Mesenchymal stem cell (in vitro differentiated cells and primary cell): ENCODE data around the gene NID1.
A peak's percentile ranks its signal among the peaks of the same experiment; 100 is the strongest.

Experiments used
- DNase-seq: peaks from one replicate; pipeline ENCODE4 v3.0.0-alpha.2; 2013
- H2AFZ ChIP-seq: one replicate; pipeline ENCODE4 v1.6.1; 2013; ENCODE audit warnings: low read depth, mild to moderate bottlenecking, control low read depth, inconsistent platforms, low read length, moderate library complexity
- H2AK5ac ChIP-seq: 2 replicates; pipeline ENCODE4 v1.6.1; 2013; ENCODE audit warnings: low read length, moderate library complexity, mild to moderate bottlenecking, inconsistent platforms; ENCODE audit not compliant: severe bottlenecking
- H2BK120ac ChIP-seq: one replicate; pipeline ENCODE4 v1.6.1; 2013; ENCODE audit warnings: low read depth, mild to moderate bottlenecking, inconsistent platforms, low read length, moderate library complexity
- H2BK12ac ChIP-seq, 2 experiments: one replicate each; pipeline ENCODE4 v1.6.1; 2013; ENCODE audit warnings: inconsistent platforms in 2 of 2, low read length in 2 of 2, mild to moderate bottlenecking in 2 of 2, moderate library complexity in 2 of 2, control low read depth in 1 of 2
- H2BK15ac ChIP-seq: one replicate; pipeline ENCODE4 v1.6.1; 2013; ENCODE audit warnings: mild to moderate bottlenecking, low read depth, inconsistent platforms; ENCODE audit not compliant: poor library complexity, severe bottlenecking
- H2BK5ac ChIP-seq: 2 replicates; pipeline ENCODE4 v1.6.1; 2013; ENCODE audit warnings: low read depth, mild to moderate bottlenecking, low read length, control low read depth, inconsistent platforms; ENCODE audit not compliant: poor library complexity, severe bottlenecking
- H3K14ac ChIP-seq, 2 experiments: one replicate each; pipeline ENCODE4 v1.6.1; 2013; ENCODE audit warnings: inconsistent platforms in 2 of 2, low read length in 2 of 2, control low read depth in 1 of 2, mild to moderate bottlenecking in 1 of 2, moderate library complexity in 1 of 2
- H3K18ac ChIP-seq, 2 experiments: one replicate each; pipeline ENCODE4 v1.6.1; 2013; ENCODE audit warnings: inconsistent platforms in 2 of 2, low read length in 2 of 2, control low read depth in 1 of 2, low read depth in 1 of 2, mild to moderate bottlenecking in 1 of 2
- H3K23ac ChIP-seq, 2 experiments: one replicate each; pipeline ENCODE4 v1.6.1; 2013; ENCODE audit warnings: inconsistent platforms in 2 of 2, low read length in 2 of 2, mild to moderate bottlenecking in 2 of 2, moderate library complexity in 2 of 2, control low read depth in 1 of 2
- H3K27ac ChIP-seq: 2 replicates; pipeline ENCODE4 v1.5.1; 2013; ENCODE audit warnings: mild to moderate bottlenecking, moderate library complexity, low read length, control low read depth, inconsistent platforms; ENCODE audit not compliant: poor library complexity, severe bottlenecking
- H3K27me3 ChIP-seq, 2 experiments: 2 replicates each; pipeline versions ENCODE4 v1.6.1 to v1.7.0; 2013; ENCODE audit warnings: low read length in 2 of 2, mild to moderate bottlenecking in 2 of 2, moderate library complexity in 2 of 2, control low read depth in 1 of 2, inconsistent platforms in 1 of 2; ENCODE audit not compliant: control insufficient read depth in 1 of 2, insufficient read depth in 1 of 2
- H3K36me3 ChIP-seq, 2 experiments: 2 replicates each; pipeline versions ENCODE4 v1.6.1 to v1.7.0; 2013; ENCODE audit warnings: low read length in 2 of 2, control low read depth in 1 of 2, inconsistent platforms in 1 of 2, low read depth in 1 of 2, mild to moderate bottlenecking in 1 of 2; ENCODE audit not compliant: insufficient read depth in 2 of 2, control insufficient read depth in 1 of 2
- H3K4ac ChIP-seq, 2 experiments: one replicate each; pipeline ENCODE4 v1.6.1; 2013; ENCODE audit warnings: inconsistent platforms in 2 of 2, low read length in 2 of 2, mild to moderate bottlenecking in 2 of 2, moderate library complexity in 2 of 2, control low read depth in 1 of 2, low read depth in 1 of 2
- H3K4me1 ChIP-seq: 2 replicates; pipeline ENCODE4 v1.6.1; 2013; ENCODE audit warnings: low read depth, low read length, control low read depth; ENCODE audit not compliant: control insufficient read depth, insufficient read depth
- H3K4me2 ChIP-seq: 2 replicates; pipeline ENCODE4 v1.6.1; 2013; ENCODE audit warnings: low read length, mild to moderate bottlenecking, inconsistent platforms; ENCODE audit not compliant: poor library complexity, severe bottlenecking
- H3K4me3 ChIP-seq, 2 experiments: 2 replicates each; pipeline versions ENCODE4 v1.5.1 to v1.7.0; 2013; ENCODE audit warnings: low read length in 2 of 2, mild to moderate bottlenecking in 2 of 2, control low read depth in 1 of 2, low read depth in 1 of 2; ENCODE audit not compliant: insufficient read depth in 1 of 2
- H3K79me1 ChIP-seq: replicated peaks from 2 replicates; pipeline ENCODE4 v1.6.1; 2013; ENCODE audit warnings: mild to moderate bottlenecking, control low read depth, low read length, inconsistent platforms; ENCODE audit not compliant: poor library complexity, severe bottlenecking
- H3K9ac ChIP-seq: 2 replicates; pipeline ENCODE4 v1.7.0; 2013; ENCODE audit warnings: mild to moderate bottlenecking, low read length, moderate library complexity
- H3K9me3 ChIP-seq: 2 replicates; pipeline ENCODE4 v1.7.0; 2013; ENCODE audit warnings: mild to moderate bottlenecking, low read length; ENCODE audit not compliant: control insufficient read depth
- H4K8ac ChIP-seq: one replicate; pipeline ENCODE4 v1.6.1; 2013; ENCODE audit warnings: inconsistent platforms, mild to moderate bottlenecking, low read length, moderate library complexity
- H4K91ac ChIP-seq: one replicate; pipeline ENCODE4 v1.6.1; 2013; ENCODE audit warnings: mild to moderate bottlenecking, low read length, inconsistent platforms
- WGBS: methylation state at CpG from one replicate; pipeline ENCODE4 v1.1.7; 2013; ENCODE audit warnings: mixed read lengths; 5-methylcytosine and 5-hydroxymethylcytosine counted together

NID1 gene

DNA sequence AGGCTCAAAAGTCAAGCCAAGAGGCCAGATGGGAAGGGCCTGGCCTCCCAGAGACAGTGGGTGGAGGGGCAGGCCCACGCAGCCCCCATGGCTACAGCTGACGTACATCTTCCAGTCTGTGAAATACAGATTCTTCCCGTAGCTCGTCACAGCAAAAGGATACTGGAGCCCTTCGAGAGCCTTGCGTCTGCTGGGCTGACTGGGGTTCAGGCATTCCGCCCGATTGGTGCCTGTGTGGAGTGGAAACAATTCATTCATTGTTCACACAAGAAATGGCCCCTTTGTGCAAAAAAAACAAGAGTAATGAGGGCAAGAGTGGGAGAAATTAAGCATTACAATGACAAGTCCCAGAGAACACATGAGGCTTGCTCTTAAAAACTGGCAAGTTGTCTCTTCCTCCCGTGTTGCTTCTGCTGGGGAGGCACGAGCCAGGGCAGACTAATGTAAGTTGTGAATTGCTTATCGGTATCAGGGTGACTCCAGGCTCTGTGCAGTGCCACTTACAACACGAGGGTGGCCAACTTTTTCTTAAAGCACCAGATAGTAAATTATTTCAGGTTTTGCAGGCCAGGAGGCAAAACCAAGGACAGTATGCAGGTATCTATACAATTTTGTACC is 85.1 kb downstream of the NID1 start:
- no peak overlapping the region for H3K9ac ChIP-seq
- H4K8ac ChIP-seq, result no peak overlapping the region
- no peak for DNase-seq

DNA sequence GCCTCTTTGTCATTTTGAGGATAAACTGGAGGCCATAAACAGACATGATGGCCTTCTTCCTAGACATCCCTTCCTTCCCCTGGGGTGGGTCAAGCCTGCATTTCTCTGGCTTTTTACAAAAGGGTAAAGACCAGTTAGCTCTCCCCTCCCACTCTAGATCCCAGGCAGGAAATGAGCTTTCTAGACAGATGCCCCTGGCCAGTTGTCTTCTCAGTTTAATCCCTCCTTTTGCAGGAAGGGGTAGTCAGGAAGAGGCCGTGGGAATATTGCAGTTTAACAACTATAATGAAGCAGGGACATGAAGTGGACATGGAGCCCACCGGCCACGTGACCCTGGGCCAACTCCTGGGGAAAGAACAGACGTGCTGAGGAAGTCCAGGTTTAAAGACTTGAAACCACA is 85.7 kb downstream of the NID1 start:
- no peak overlapping the region for H3K4me3 ChIP-seq
- no peak overlapping the region for H2AFZ ChIP-seq
- H3K4me2 ChIP-seq, result no peak overlapping the region
- H4K91ac ChIP-seq, result no peak overlapping the region
- no peak overlapping the region for H2BK15ac ChIP-seq
- H3K27me3 ChIP-seq, result no peaks in the 10 kb centered on the region
- H3K9ac ChIP-seq, result no peak overlapping the region
- no peak for DNase-seq
- H2BK12ac ChIP-seq, result no peak overlapping the region
- H3K9me3 ChIP-seq, result peaks cover 21% of the 10 kb centered on the region
- no peak overlapping the region for H2BK120ac ChIP-seq
- no peak overlapping the region for H3K27ac ChIP-seq
- H3K4ac ChIP-seq, result no peak overlapping the region
- H3K79me1 ChIP-seq, result no peaks in the 10 kb centered on the region
- peaks cover 6 to 76% of the 10 kb centered on the region in 2 experiments for H3K36me3 ChIP-seq
- H2BK5ac ChIP-seq, result no peak overlapping the region
- no peak overlapping the region for H4K8ac ChIP-seq
- H3K23ac ChIP-seq, result no peak overlapping the region
- H3K4me1 ChIP-seq, result no peaks in the 10 kb centered on the region
- no peak overlapping the region for H2AK5ac ChIP-seq
- WGBS, result 80% methylated on average over 4 of the region's 4 CpGs
- no peak overlapping the region for H3K14ac ChIP-seq
- H3K18ac ChIP-seq, result peak overlapping the region in 1 of 2 experiments; percentile 55

More for the DNA sequence above, 85.1 kb downstream of the NID1 start:
- Histone ChIP-seq H3K4me1 (no peaks in the 10 kb centered on the region), H3K4ac (no peak overlapping the region), H3K23ac (no peak overlapping the region), H3K27me3 (no peaks in the 10 kb centered on the region), H3K14ac (no peak overlapping the region), H2AK5ac (no peak overlapping the region), H2BK120ac (no peak overlapping the region), H2AFZ (no peak overlapping the region), H3K4me3 (no peak overlapping the region), H3K36me3 (peaks cover 6 to 76% of the 10 kb centered on the region in 2 experiments), H4K91ac (no peak overlapping the region), H2BK5ac (no peak overlapping the region), H3K9me3 (peaks cover 21% of the 10 kb centered on the region), H3K18ac (peak overlapping the region in 1 of 2 experiments; percentile 55), H3K27ac (no peak overlapping the region), H2BK12ac (no peak overlapping the region), H3K4me2 (no peak overlapping the region), H3K79me1 (no peaks in the 10 kb centered on the region), H2BK15ac (no peak overlapping the region)
- WGBS, result 94% methylated on average over 12 of the region's 12 CpGs

GRCh38 chr1:235976490-235976889 is 88.4 kb downstream of the NID1 start:
- DNase-seq, result no peak

GRCh38 chr1:235974616-235975015 is 90.3 kb downstream of the NID1 start:
- H3K18ac ChIP-seq, result peak overlapping the region in 1 of 2 experiments; percentile 9
- no peak overlapping the region for H2AFZ ChIP-seq
- H3K79me1 ChIP-seq, result no peaks in the 10 kb centered on the region
- peaks cover 6 to 43% of the 10 kb centered on the region in 2 experiments for H3K36me3 ChIP-seq
- H3K4me2 ChIP-seq, result no peak overlapping the region
- H3K4me1 ChIP-seq, result peaks cover 2% of the 10 kb centered on the region
- no peaks in the 10 kb centered on the region for H3K27me3 ChIP-seq
- no peak overlapping the region for H3K23ac ChIP-seq
- no peak for DNase-seq
- no peak overlapping the region for H2AK5ac ChIP-seq
- no peak overlapping the region for H4K8ac ChIP-seq
- H2BK120ac ChIP-seq, result no peak overlapping the region
- H3K4me3 ChIP-seq, result no peak overlapping the region
- H2BK15ac ChIP-seq, result no peak overlapping the region
- H3K27ac ChIP-seq, result no peak overlapping the region
- H2BK12ac ChIP-seq, result no peak overlapping the region
- no peak overlapping the region for H3K4ac ChIP-seq
- H2BK5ac ChIP-seq, result no peak overlapping the region
- no peak overlapping the region for H3K9ac ChIP-seq
- peak overlapping the region; percentile 18 for H4K91ac ChIP-seq
- 87% methylated on average over 1 of the region's 1 CpG for WGBS
- no peak overlapping the region for H3K14ac ChIP-seq
- peaks cover 21% of the 10 kb centered on the region for H3K9me3 ChIP-seq

More at GRCh38 chr1:235976490-235976889, 88.4 kb downstream of the NID1 start:
- H2BK5ac ChIP-seq, result no peak overlapping the region
- WGBS, result 71% methylated on average over 4 of the region's 5 CpGs
- no peak overlapping the region for H3K4me2 ChIP-seq
- H3K9ac ChIP-seq, result no peak overlapping the region
- H3K36me3 ChIP-seq, result peaks cover 6 to 61% of the 10 kb centered on the region in 2 experiments
- peak overlapping the region in 1 of 2 experiments; percentile 61 for H3K18ac ChIP-seq
- H3K79me1 ChIP-seq, result no peaks in the 10 kb centered on the region
- no peak overlapping the region for H2BK120ac ChIP-seq
- no peak overlapping the region for H4K8ac ChIP-seq
- no peak overlapping the region for H3K4me3 ChIP-seq
- H4K91ac ChIP-seq, result no peak overlapping the region
- peaks cover 21% of the 10 kb centered on the region for H3K9me3 ChIP-seq
- no peak overlapping the region for H2BK12ac ChIP-seq
- no peak overlapping the region for H2AK5ac ChIP-seq
- H3K23ac ChIP-seq, result no peak overlapping the region
- no peak overlapping the region for H3K27ac ChIP-seq
- no peak overlapping the region for H2AFZ ChIP-seq
- H3K4me1 ChIP-seq, result peaks cover 2% of the 10 kb centered on the region
- no peak overlapping the region for H2BK15ac ChIP-seq
- H3K14ac ChIP-seq, result no peak overlapping the region
- H3K4ac ChIP-seq, result no peak overlapping the region
- no peaks in the 10 kb centered on the region for H3K27me3 ChIP-seq
